Measurements from ENCODE around the gene CEBPA.

- TF ChIP-seq CTCF (IDR thresholded peaks at IDR 0.05): no peak
- no peak for TF ChIP-seq POLR2A (IDR thresholded peaks at IDR 0.05)
Observed at GRCh38 chr19:33280351-33280921, 21.9 kb downstream of the CEBPA start.

Data from stomach (tissue), 4 donors.